Mesenchymal stem cell (in vitro differentiated cells and primary cell): ENCODE data around the gene NFIB.

Experiments
- DNase-seq: peaks from one replicate; pipeline ENCODE4 v3.0.0-alpha.2; 2013
- H2AFZ ChIP-seq: one replicate; pipeline ENCODE4 v1.6.1; 2013; ENCODE audit warnings: low read depth, mild to moderate bottlenecking, control low read depth, inconsistent platforms, low read length, moderate library complexity
- H2AK5ac ChIP-seq: 2 replicates; pipeline ENCODE4 v1.6.1; 2013; ENCODE audit warnings: low read length, moderate library complexity, mild to moderate bottlenecking, inconsistent platforms; ENCODE audit not compliant: severe bottlenecking
- H2BK120ac ChIP-seq: one replicate; pipeline ENCODE4 v1.6.1; 2013; ENCODE audit warnings: low read depth, mild to moderate bottlenecking, inconsistent platforms, low read length, moderate library complexity
- H2BK12ac ChIP-seq, 2 experiments: one replicate each; pipeline ENCODE4 v1.6.1; 2013; ENCODE audit warnings: inconsistent platforms in 2 of 2, low read length in 2 of 2, mild to moderate bottlenecking in 2 of 2, moderate library complexity in 2 of 2, control low read depth in 1 of 2
- H2BK15ac ChIP-seq: one replicate; pipeline ENCODE4 v1.6.1; 2013; ENCODE audit warnings: mild to moderate bottlenecking, low read depth, inconsistent platforms; ENCODE audit not compliant: poor library complexity, severe bottlenecking
- H2BK5ac ChIP-seq: 2 replicates; pipeline ENCODE4 v1.6.1; 2013; ENCODE audit warnings: low read depth, mild to moderate bottlenecking, low read length, control low read depth, inconsistent platforms; ENCODE audit not compliant: poor library complexity, severe bottlenecking
- H3K14ac ChIP-seq, 2 experiments: one replicate each; pipeline ENCODE4 v1.6.1; 2013; ENCODE audit warnings: inconsistent platforms in 2 of 2, low read length in 2 of 2, control low read depth in 1 of 2, mild to moderate bottlenecking in 1 of 2, moderate library complexity in 1 of 2
- H3K18ac ChIP-seq, 2 experiments: one replicate each; pipeline ENCODE4 v1.6.1; 2013; ENCODE audit warnings: inconsistent platforms in 2 of 2, low read length in 2 of 2, control low read depth in 1 of 2, low read depth in 1 of 2, mild to moderate bottlenecking in 1 of 2
- H3K23ac ChIP-seq, 2 experiments: one replicate each; pipeline ENCODE4 v1.6.1; 2013; ENCODE audit warnings: inconsistent platforms in 2 of 2, low read length in 2 of 2, mild to moderate bottlenecking in 2 of 2, moderate library complexity in 2 of 2, control low read depth in 1 of 2
- H3K27ac ChIP-seq: 2 replicates; pipeline ENCODE4 v1.5.1; 2013; ENCODE audit warnings: mild to moderate bottlenecking, moderate library complexity, low read length, control low read depth, inconsistent platforms; ENCODE audit not compliant: poor library complexity, severe bottlenecking
- H3K27me3 ChIP-seq, 2 experiments: 2 replicates each; pipeline versions ENCODE4 v1.6.1 to v1.7.0; 2013; ENCODE audit warnings: low read length in 2 of 2, mild to moderate bottlenecking in 2 of 2, moderate library complexity in 2 of 2, control low read depth in 1 of 2, inconsistent platforms in 1 of 2; ENCODE audit not compliant: control insufficient read depth in 1 of 2, insufficient read depth in 1 of 2
- H3K36me3 ChIP-seq, 2 experiments: 2 replicates each; pipeline versions ENCODE4 v1.6.1 to v1.7.0; 2013; ENCODE audit warnings: low read length in 2 of 2, control low read depth in 1 of 2, inconsistent platforms in 1 of 2, low read depth in 1 of 2, mild to moderate bottlenecking in 1 of 2; ENCODE audit not compliant: insufficient read depth in 2 of 2, control insufficient read depth in 1 of 2
- H3K4ac ChIP-seq, 2 experiments: one replicate each; pipeline ENCODE4 v1.6.1; 2013; ENCODE audit warnings: inconsistent platforms in 2 of 2, low read length in 2 of 2, mild to moderate bottlenecking in 2 of 2, moderate library complexity in 2 of 2, control low read depth in 1 of 2, low read depth in 1 of 2
- H3K4me1 ChIP-seq: 2 replicates; pipeline ENCODE4 v1.6.1; 2013; ENCODE audit warnings: low read depth, low read length, control low read depth; ENCODE audit not compliant: control insufficient read depth, insufficient read depth
- H3K4me2 ChIP-seq: 2 replicates; pipeline ENCODE4 v1.6.1; 2013; ENCODE audit warnings: low read length, mild to moderate bottlenecking, inconsistent platforms; ENCODE audit not compliant: poor library complexity, severe bottlenecking
- H3K4me3 ChIP-seq, 2 experiments: 2 replicates each; pipeline versions ENCODE4 v1.5.1 to v1.7.0; 2013; ENCODE audit warnings: low read length in 2 of 2, mild to moderate bottlenecking in 2 of 2, control low read depth in 1 of 2, low read depth in 1 of 2; ENCODE audit not compliant: insufficient read depth in 1 of 2
- H3K79me1 ChIP-seq: replicated peaks from 2 replicates; pipeline ENCODE4 v1.6.1; 2013; ENCODE audit warnings: mild to moderate bottlenecking, control low read depth, low read length, inconsistent platforms; ENCODE audit not compliant: poor library complexity, severe bottlenecking
- H3K9ac ChIP-seq: 2 replicates; pipeline ENCODE4 v1.7.0; 2013; ENCODE audit warnings: mild to moderate bottlenecking, low read length, moderate library complexity
- H3K9me3 ChIP-seq: 2 replicates; pipeline ENCODE4 v1.7.0; 2013; ENCODE audit warnings: mild to moderate bottlenecking, low read length; ENCODE audit not compliant: control insufficient read depth
- H4K8ac ChIP-seq: one replicate; pipeline ENCODE4 v1.6.1; 2013; ENCODE audit warnings: inconsistent platforms, mild to moderate bottlenecking, low read length, moderate library complexity
- H4K91ac ChIP-seq: one replicate; pipeline ENCODE4 v1.6.1; 2013; ENCODE audit warnings: mild to moderate bottlenecking, low read length, inconsistent platforms
- WGBS: methylation state at CpG from one replicate; pipeline ENCODE4 v1.1.7; 2013; ENCODE audit warnings: mixed read lengths; 5-methylcytosine and 5-hydroxymethylcytosine counted together

NFIB gene

DNA sequence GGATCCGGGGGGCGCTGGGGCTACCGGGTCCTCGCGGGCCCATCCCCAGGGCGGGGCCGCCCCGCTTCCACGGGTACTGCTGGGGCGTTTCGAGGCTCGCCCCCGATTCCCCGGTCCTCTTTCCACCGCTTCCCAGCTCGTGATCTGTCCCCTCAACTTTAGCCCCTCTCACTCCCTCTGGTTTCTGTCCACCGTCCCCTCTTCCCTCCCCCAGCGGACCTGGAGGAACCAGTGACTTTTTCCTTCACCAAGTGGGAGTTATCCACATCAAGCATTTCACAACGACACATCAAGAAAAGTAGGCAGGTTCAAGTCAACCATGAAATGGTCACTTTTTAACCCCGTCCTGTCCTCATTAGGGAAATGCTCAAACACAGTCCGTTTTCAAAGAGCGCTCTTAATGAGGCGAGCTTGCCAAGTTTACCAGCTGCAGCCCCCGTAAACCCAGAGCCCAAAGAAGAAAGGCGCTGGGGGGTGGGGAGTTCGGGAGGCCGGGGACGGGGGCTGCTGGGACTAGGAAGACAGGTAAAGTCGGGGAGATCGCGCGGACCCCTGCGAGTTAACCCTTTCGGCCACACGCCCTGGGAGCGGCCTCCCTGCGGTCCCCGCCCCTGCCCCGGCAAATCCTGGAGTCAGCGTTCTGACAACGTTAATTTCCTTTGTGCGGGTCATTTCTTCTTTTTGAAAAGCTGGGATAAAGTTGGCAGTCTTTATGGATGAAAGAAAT is 2.1 kb upstream of the NFIB start:
- H3K9me3 ChIP-seq: no peaks in the 10 kb centered on the region
- H3K27ac ChIP-seq: peak overlapping the region; percentile 39
- no peaks in the 10 kb centered on the region for H3K36me3 ChIP-seq
- peak overlapping the region in 1 of 2 experiments; percentile 51 for H2BK12ac ChIP-seq
- H3K18ac ChIP-seq: peak overlapping the region in 1 of 2 experiments; percentile 89
- H3K23ac ChIP-seq: no peak overlapping the region
- peak overlapping the region; percentile 83 for H3K4me2 ChIP-seq
- H2BK5ac ChIP-seq: no peak overlapping the region
- WGBS: 3% methylated on average over 39 of the region's 42 CpGs
- H3K79me1 ChIP-seq: peaks cover 2% of the 10 kb centered on the region
- peak overlapping the region in 1 of 2 experiments; percentile 59 for H3K4ac ChIP-seq
- no peaks in the 10 kb centered on the region for H3K27me3 ChIP-seq
- no peak overlapping the region for H2AFZ ChIP-seq
- H3K9ac ChIP-seq: peak overlapping the region; percentile 90
- H3K4me1 ChIP-seq: peaks cover 5% of the 10 kb centered on the region
- peak overlapping the region; percentile 81 for H4K8ac ChIP-seq
- no peak overlapping the region for H4K91ac ChIP-seq
- no peak overlapping the region for H2AK5ac ChIP-seq
- peak overlapping the region; percentile 77 to 86 for H3K4me3 ChIP-seq
- no peak overlapping the region for H2BK120ac ChIP-seq
- peak; percentile 32 for DNase-seq
- H3K14ac ChIP-seq: no peak overlapping the region
- H2BK15ac ChIP-seq: peak overlapping the region; percentile 95

DNA sequence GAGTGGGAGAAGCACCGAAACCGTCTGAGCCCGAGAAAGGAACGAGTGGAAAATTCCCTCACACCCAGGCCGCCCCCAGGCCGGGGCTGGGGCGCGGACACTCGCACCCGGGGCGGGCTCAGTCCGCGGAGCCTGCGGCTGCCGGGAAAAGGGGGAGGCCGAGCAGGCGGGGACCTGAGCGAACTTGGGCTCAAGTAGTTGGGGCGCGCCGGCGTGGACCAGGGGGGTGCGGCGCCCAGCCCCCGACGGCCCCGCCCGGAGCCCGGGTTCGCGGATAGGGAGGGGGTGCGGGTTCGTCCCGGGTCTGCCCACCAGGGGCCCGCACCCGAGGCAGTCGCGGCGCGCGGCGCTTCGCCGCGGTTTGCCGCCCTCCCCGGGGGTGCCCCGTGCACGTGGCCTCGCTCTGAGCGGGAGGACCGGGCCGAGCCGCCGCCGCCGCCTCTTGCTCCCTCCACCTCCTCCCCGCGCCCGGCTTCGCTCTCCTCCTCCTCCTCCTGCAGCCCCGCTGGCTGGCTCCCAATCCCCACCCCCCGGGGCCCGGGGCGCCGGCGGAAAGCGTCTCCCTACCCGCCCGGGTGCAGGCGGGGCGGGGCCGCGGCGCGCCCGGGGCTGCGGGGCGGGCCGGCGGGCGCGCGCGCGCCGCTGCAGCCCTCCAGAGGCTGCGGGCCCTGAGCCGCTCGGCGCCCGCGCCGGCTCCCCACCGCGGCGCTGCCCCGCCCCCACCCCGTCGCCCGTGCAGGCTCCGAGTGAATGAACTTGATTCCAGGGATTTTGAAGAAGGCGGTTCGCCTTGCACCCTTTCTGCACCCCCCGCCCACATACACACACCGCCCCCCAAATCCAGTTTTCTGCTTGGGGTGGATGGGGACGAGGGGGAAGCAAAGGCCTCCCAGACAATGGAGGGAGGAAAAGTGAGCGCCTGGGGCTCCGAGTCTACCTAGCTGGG is 1.3 kb upstream of the NFIB start:
- 1% methylated on average over 53 of the region's 109 CpGs for WGBS

DNA sequence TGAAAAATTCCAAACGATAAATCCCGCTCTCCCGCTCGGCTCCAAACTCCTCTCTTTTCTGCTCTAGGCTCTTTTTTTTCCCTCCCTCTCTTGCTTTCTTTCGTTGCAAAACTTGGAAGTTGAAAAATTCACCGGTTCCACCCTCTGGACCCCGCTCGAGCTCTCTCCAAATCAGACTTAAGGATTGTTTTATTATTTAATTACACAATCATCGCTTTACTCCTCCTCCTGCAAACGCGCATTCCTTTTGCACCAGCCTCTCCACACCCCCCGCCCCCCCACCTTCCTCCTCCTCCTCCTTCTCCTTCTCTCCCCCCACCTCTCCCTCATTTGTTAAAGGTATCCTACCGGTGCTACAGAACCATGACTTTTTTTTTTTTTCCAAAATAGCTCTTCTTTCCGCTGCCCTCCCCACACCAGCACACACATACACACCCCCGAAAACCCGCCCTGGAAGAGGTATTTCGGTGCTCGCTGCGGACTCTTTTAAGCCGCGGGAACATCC is 535 bp upstream of the NFIB start:
- Histone ChIP-seq H3K23ac (no peak overlapping the region), H2BK12ac (no peak overlapping the region), H4K8ac (no peak overlapping the region), H3K18ac (peak overlapping the region in 1 of 2 experiments; percentile 79), H2AK5ac (no peak overlapping the region), H3K9ac (peak overlapping the region; percentile 93), H3K4me2 (peak overlapping the region; percentile 91), H3K36me3 (no peaks in the 10 kb centered on the region), H2BK120ac (peak overlapping the region; percentile 79), H3K4me3 (peak overlapping the region; percentile 77 to 81), H3K27ac (peak overlapping the region; percentile 99), H2BK5ac (peak overlapping the region; percentile 97), H3K14ac (no peak overlapping the region), H3K9me3 (no peaks in the 10 kb centered on the region), H3K79me1 (no peaks in the 10 kb centered on the region), H4K91ac (peak overlapping the region; percentile 61), H2BK15ac (peak overlapping the region; percentile 83), H3K4ac (peak overlapping the region in 1 of 2 experiments; percentile 51), H3K4me1 (peaks cover 2% of the 10 kb centered on the region), H3K27me3 (no peaks in the 10 kb centered on the region), H2AFZ (peak overlapping the region; percentile 85)
- 0% methylated on average over 21 of the region's 21 CpGs for WGBS
- DNase-seq: peak; percentile 64

More for the DNA sequence above, 1.3 kb upstream of the NFIB start:
- Histone ChIP-seq H3K27ac (peak overlapping the region; percentile 99), H3K14ac (peak overlapping the region; percentile 36 to 88), H3K18ac (peak overlapping the region; percentile 79 to 89), H2AFZ (peak overlapping the region; percentile 85), H3K4me3 (peak overlapping the region; percentile 77 to 86), H4K91ac (peak overlapping the region; percentile 61), H3K4me1 (peaks cover 2% of the 10 kb centered on the region), H3K36me3 (no peaks in the 10 kb centered on the region), H3K4ac (peak overlapping the region in 1 of 2 experiments; percentile 59), H2AK5ac (no peak overlapping the region), H3K9ac (peak overlapping the region; percentile 93), H2BK5ac (peak overlapping the region; percentile 97), H3K23ac (peak overlapping the region in 1 of 2 experiments; percentile 52), H4K8ac (peak overlapping the region; percentile 81), H3K27me3 (no peaks in the 10 kb centered on the region), H3K9me3 (no peaks in the 10 kb centered on the region), H3K79me1 (no peaks in the 10 kb centered on the region), H2BK12ac (peak overlapping the region in 1 of 2 experiments; percentile 51), H2BK120ac (peak overlapping the region; percentile 79), H3K4me2 (peak overlapping the region; percentile 91), H2BK15ac (peak overlapping the region; percentile 95)
- peak; percentile 53 for DNase-seq
